Upper lobe of right lung (tissue), 1 donor: ENCODE data around the gene GPR157. TPM values are rescaled to one million over a fixed set of nuclear protein-coding genes. Genes with fewer than 3 reads are reported as not detected.
A peak's percentile ranks its signal among the peaks of the same experiment; 100 is the strongest.
"Not testable (repeated sequence)": the region's sequence is repeated elsewhere in the genome, so short reads cannot be mapped to it uniquely, and the experiment has no call there.

Experiments
- ATAC-seq: fragments of 200-7000 bp; cut with Tn5 transposase; one replicate; pipeline ENCODE4 v1.9.1; 2020; ENCODE audit warnings: mild to moderate bottlenecking, moderate library complexity
- DNase-seq: peaks from one replicate; pipeline ENCODE4 v3.0.0-alpha.2; 2020
- H3K27ac ChIP-seq: fragments of 200-600 bp; one replicate; pipeline ENCODE4 v1.8.0; 2022
- H3K27me3 ChIP-seq: fragments of 200-600 bp; one replicate; pipeline ENCODE4 v1.8.0; 2022; ENCODE audit warnings: mild to moderate bottlenecking
- H3K36me3 ChIP-seq: fragments of 200-600 bp; one replicate; pipeline ENCODE4 v1.8.0; 2022
- H3K4me1 ChIP-seq: fragments of 200-600 bp; one replicate; pipeline ENCODE4 v1.8.0; 2022
- H3K4me3 ChIP-seq: fragments of 200-600 bp; one replicate; pipeline ENCODE4 v1.8.0; 2022; ENCODE audit warnings: mild to moderate bottlenecking
- H3K9me3 ChIP-seq: fragments of 200-600 bp; one replicate; pipeline ENCODE4 v1.8.0; 2022
- intact Hi-C: fragments of 100-400 bp; cut with DNase I; formaldehyde crosslinking; loops from one replicate; pipeline ENCODE4 v1.11.0; 2022
- total RNA-seq: library from RNA; stranded (reverse); fragmentation: NEBNext Ultra II Directional; extraction: Animal tissue kit (Norgen Biotek cat#: 25700); gene quantifications from one replicate; pipeline ENCODE4 v1.2.1, GENCODE V29; 2021
- TF ChIP-seq, protein P1 (sequence below): fragments of 200-600 bp; IDR thresholded peaks from one replicate; pipeline ENCODE4 v1.8.0; 2022; ENCODE audit warnings: antibody characterized with exemption
- donor health status: DM: no; HTN: yes; CAD: no; lungs with severe emphysema.

GPR157 gene
- total RNA-seq, 1 donor from 2014 or later = 19.0 TPM

DNA sequence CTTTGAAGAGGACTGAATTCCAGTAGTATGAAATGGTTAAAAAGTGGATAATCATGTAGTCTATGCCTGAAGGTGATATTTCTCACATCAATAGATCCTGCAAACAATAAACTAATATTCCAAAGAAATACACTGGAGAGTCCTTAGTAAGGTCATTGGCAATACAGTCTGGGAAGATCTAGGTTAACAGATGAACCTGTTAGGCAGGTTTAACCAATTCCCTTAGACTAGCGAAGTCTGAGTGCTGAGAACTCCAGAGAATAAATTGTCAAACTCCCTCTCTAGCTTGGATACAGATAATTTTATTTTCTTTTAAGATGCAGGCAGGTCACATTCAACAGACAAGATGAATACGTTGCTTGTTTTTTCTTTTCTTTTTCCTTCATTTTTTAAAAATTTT, 2.4 kb downstream of the GPR157 start:
- H3K27me3 ChIP-seq = no peaks in the 10 kb centered on the region
- no peak for DNase-seq
- no peak for ATAC-seq
- H3K4me1 ChIP-seq = peaks cover 28% of the 10 kb centered on the region
- H3K9me3 ChIP-seq = no peaks in the 10 kb centered on the region
- TF ChIP-seq, protein P1, sequence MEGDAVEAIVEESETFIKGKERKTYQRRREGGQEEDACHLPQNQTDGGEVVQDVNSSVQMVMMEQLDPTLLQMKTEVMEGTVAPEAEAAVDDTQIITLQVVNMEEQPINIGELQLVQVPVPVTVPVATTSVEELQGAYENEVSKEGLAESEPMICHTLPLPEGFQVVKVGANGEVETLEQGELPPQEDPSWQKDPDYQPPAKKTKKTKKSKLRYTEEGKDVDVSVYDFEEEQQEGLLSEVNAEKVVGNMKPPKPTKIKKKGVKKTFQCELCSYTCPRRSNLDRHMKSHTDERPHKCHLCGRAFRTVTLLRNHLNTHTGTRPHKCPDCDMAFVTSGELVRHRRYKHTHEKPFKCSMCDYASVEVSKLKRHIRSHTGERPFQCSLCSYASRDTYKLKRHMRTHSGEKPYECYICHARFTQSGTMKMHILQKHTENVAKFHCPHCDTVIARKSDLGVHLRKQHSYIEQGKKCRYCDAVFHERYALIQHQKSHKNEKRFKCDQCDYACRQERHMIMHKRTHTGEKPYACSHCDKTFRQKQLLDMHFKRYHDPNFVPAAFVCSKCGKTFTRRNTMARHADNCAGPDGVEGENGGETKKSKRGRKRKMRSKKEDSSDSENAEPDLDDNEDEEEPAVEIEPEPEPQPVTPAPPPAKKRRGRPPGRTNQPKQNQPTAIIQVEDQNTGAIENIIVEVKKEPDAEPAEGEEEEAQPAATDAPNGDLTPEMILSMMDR = no peak
- peak overlapping the region; percentile 65 for H3K4me3 ChIP-seq
- no peaks in the 10 kb centered on the region for H3K36me3 ChIP-seq
- intact Hi-C loops = no loop called here
- no peak overlapping the region for H3K27ac ChIP-seq

DNA sequence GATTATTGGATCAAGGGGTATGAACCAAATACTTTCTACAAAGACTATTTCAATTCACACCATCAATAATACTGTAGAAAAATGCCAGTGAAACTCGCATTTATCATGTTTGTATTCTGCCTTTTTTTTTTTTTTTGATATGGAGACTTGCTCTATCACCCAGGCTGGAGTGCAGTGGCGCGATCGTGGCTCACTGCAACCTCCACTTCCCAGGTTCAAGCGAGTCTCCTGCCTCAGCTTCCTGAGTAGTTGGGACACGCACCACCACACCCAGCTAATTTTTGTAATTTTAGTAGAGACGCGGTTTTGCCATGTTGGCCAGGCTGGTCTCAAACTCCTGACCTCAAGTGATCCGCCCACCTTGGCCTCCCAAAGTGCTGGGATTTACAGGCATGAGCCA, 3.1 kb downstream of the GPR157 start:
- DNase-seq, H3K36me3 ChIP-seq, intact Hi-C loops, H3K27me3 ChIP-seq, H3K9me3 ChIP-seq, H3K27ac ChIP-seq, ATAC-seq: not testable (repeated sequence)
- H3K4me3 ChIP-seq = peak overlapping the region; percentile 65
- peaks cover 28% of the 10 kb centered on the region for H3K4me1 ChIP-seq

GRCh38 chr1:9125325-9125724, 3.6 kb downstream of the GPR157 start:
- Histone ChIP-seq H3K4me3 (peak overlapping the region; percentile 65), H3K9me3 (no peaks in the 10 kb centered on the region), H3K27ac (no peak overlapping the region), H3K4me1 (peaks cover 32% of the 10 kb centered on the region), H3K36me3 (no peaks in the 10 kb centered on the region), H3K27me3 (no peaks in the 10 kb centered on the region)
- intact Hi-C loops = no loop called here
- ATAC-seq (no peak), DNase-seq (no peak)
- TF ChIP-seq, protein P1 = no peak

GRCh38 chr1:9124389-9124788, 4.5 kb downstream of the GPR157 start:
- DNase-seq, H3K27me3 ChIP-seq, intact Hi-C loops, H3K36me3 ChIP-seq, H3K9me3 ChIP-seq, H3K27ac ChIP-seq, ATAC-seq, H3K4me3 ChIP-seq: not testable (repeated sequence)
- H3K4me1 ChIP-seq = peaks cover 28% of the 10 kb centered on the region

GRCh38 chr1:9123665-9124064, 5.2 kb downstream of the GPR157 start:
- DNase-seq = not testable (repeated sequence)

GRCh38 chr1:9121496-9122409, 7.1 kb downstream of the GPR157 start:
- TF ChIP-seq, protein P1 = no peak
- no peak overlapping the region for H3K27ac ChIP-seq
- ATAC-seq (peak; percentile 14), DNase-seq (no peak)
- H3K9me3 ChIP-seq = no peaks in the 10 kb centered on the region
- H3K4me1 ChIP-seq = peaks cover 17% of the 10 kb centered on the region
- intact Hi-C loops = no loop called here
- no peaks in the 10 kb centered on the region for H3K36me3 ChIP-seq
- no peak overlapping the region for H3K4me3 ChIP-seq
- no peaks in the 10 kb centered on the region for H3K27me3 ChIP-seq

More at GRCh38 chr1:9123665-9124064, 5.2 kb downstream of the GPR157 start:
- ATAC-seq, H3K27ac ChIP-seq, H3K9me3 ChIP-seq, H3K36me3 ChIP-seq, intact Hi-C loops, H3K27me3 ChIP-seq, H3K4me3 ChIP-seq: not testable (repeated sequence)
- peaks cover 28% of the 10 kb centered on the region for H3K4me1 ChIP-seq

DNA sequence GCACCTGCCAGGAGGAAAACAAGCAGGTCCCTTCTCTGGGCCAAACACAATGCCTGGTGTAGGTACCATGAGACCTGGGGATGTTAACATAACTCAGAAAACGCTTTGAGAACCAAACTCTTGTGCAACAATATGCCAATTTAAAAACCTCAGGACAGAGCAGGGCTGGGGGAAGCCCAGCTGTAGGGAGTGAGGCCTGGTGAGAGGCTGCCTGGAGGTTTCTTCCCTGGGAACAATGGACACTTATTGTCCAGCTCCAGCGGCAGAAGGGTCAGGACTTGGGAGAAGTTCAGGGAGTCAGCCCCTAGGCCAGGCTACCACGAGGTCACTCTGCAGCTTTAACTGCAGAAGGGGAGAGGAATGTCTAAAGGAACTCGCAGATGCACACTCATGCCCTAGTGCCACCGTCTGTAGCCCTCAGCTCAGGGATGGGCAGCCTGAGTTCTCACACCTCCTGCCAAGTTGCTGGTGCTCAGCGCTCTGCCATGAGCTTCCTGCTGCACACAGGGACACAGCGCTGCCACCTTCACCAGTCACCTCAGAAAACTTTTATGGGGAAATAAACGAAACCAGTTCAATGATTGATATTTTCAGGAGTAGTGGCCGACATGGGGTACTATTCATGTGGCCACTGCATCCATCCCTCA, 8.5 kb downstream of the GPR157 start:
- intact Hi-C loops = no loop called here
- no peaks in the 10 kb centered on the region for H3K36me3 ChIP-seq
- no peak for DNase-seq
- ATAC-seq = peak; percentile 36
- H3K27ac ChIP-seq = no peak overlapping the region
- no peaks in the 10 kb centered on the region for H3K27me3 ChIP-seq
- no peaks in the 10 kb centered on the region for H3K9me3 ChIP-seq
- TF ChIP-seq, protein P1 = no peak
- H3K4me3 ChIP-seq = no peak overlapping the region
- H3K4me1 ChIP-seq = peaks cover 12% of the 10 kb centered on the region
